Body of pancreas (tissue), 4 donors: Measurements from ENCODE around the gene ADK.

Source experiments
- POLR2A ChIP-seq, 3 donors: fragments of 450-650 bp; IDR thresholded peaks; one replicate each; pipeline ENCODE4 v1.6.1; 2016; ENCODE audit warnings: antibody characterized with exemption in 3 of 3, mild to moderate bottlenecking in 2 of 3
- TF ChIP-seq, protein P1 (sequence below), 7 experiments: fragments of 450-650 bp in 4 of 7; fragments of 200-600 bp in 3 of 7; sonication (generic) in 3 of 7; IDR thresholded peaks; one replicate each; pipeline ENCODE4 v1.5.1; 2016 to 2019; ENCODE audit warnings: antibody characterized with exemption in 7 of 7

DNA sequence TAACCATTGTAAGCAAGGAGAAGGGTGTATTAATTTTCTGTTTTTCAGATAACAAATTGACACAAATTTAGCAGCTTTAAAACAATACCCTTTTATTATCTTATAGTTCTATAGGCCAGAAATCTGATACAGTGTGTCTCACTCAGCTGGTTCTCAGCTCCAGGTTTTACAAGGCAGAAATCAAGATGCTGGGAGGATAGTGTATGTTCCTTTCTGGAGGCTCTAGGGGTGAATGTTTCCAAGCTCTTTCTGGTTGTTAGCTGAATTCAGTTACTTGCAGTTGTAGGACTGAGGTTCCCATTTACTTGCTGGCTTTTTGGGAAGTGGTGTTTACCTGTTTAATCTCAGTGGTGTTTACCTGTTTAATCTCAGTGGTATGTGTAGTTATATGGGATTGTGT lies 125.4 kb downstream of the ADK start:
- TF ChIP-seq, protein P1, sequence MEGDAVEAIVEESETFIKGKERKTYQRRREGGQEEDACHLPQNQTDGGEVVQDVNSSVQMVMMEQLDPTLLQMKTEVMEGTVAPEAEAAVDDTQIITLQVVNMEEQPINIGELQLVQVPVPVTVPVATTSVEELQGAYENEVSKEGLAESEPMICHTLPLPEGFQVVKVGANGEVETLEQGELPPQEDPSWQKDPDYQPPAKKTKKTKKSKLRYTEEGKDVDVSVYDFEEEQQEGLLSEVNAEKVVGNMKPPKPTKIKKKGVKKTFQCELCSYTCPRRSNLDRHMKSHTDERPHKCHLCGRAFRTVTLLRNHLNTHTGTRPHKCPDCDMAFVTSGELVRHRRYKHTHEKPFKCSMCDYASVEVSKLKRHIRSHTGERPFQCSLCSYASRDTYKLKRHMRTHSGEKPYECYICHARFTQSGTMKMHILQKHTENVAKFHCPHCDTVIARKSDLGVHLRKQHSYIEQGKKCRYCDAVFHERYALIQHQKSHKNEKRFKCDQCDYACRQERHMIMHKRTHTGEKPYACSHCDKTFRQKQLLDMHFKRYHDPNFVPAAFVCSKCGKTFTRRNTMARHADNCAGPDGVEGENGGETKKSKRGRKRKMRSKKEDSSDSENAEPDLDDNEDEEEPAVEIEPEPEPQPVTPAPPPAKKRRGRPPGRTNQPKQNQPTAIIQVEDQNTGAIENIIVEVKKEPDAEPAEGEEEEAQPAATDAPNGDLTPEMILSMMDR (IDR thresholded peaks at IDR 0.05) = no peak
- no peak for TF ChIP-seq POLR2A (IDR thresholded peaks at IDR 0.05)
